SH-SY5Y (cell line): ENCODE data around the gene DIAPH1.

Experiments
- GATA2 ChIP-seq: IDR thresholded peaks from 2 replicates; pipeline ENCODE4 v1.6.1; 2011; ENCODE audit warnings: mild to moderate bottlenecking, low read depth, low read length
- GATA3 ChIP-seq: IDR thresholded peaks from 2 replicates; pipeline ENCODE4 v1.6.1; 2011; ENCODE audit warnings: low read depth, mild to moderate bottlenecking, low read length, moderate library complexity

Gene DIAPH1

GRCh38 chr5:141465351-141465750 is 153.4 kb downstream of the DIAPH1 start:
- TF ChIP-seq GATA2: no peak
- TF ChIP-seq GATA3: no peak
